Glutamatergic neuron (in vitro differentiated cells): ENCODE measurements around the gene GRM4. TPM values are rescaled to one million over a fixed set of nuclear protein-coding genes. Genes with fewer than 3 reads are reported as not detected.

Experiments used
- DNase-seq: peaks from one replicate; pipeline ENCODE4 v3.0.0; 2022
- H3K27ac Mint-ChIP-seq: one replicate; pipeline ENCODE4 v1.8.0; 2020; ENCODE audit warnings: mild to moderate bottlenecking, mixed read lengths, inconsistent platforms; ENCODE audit not compliant: unreplicated experiment
- H3K27me3 Mint-ChIP-seq: one replicate; pipeline ENCODE4 v1.8.0; 2020; ENCODE audit warnings: mild to moderate bottlenecking, moderate library complexity, mixed read lengths, inconsistent platforms; ENCODE audit not compliant: unreplicated experiment
- H3K36me3 Mint-ChIP-seq: one replicate; pipeline ENCODE4 v1.8.0; 2020; ENCODE audit warnings: mild to moderate bottlenecking, mixed read lengths, inconsistent platforms; ENCODE audit not compliant: unreplicated experiment
- H3K4me1 Mint-ChIP-seq: one replicate; pipeline ENCODE4 v1.8.0; 2020; ENCODE audit warnings: mild to moderate bottlenecking, low read depth, mixed read lengths, inconsistent platforms; ENCODE audit not compliant: unreplicated experiment
- H3K4me3 Mint-ChIP-seq: one replicate; pipeline ENCODE4 v1.8.0; 2020; ENCODE audit warnings: mild to moderate bottlenecking, mixed read lengths, inconsistent platforms; ENCODE audit not compliant: unreplicated experiment
- H3K9me3 Mint-ChIP-seq: one replicate; pipeline ENCODE4 v1.8.0; 2020; ENCODE audit warnings: mild to moderate bottlenecking, moderate library complexity, mixed read lengths, inconsistent platforms; ENCODE audit not compliant: unreplicated experiment
- CTCF ChIP-seq: fragments of 200-600 bp; sonication (generic); IDR thresholded peaks from one replicate; pipeline ENCODE4 v1.5.0; 2021; ENCODE audit not compliant: partially characterized antibody, unreplicated experiment
- total RNA-seq: library from RNA; stranded (reverse); fragmentation: NEBNext Ultra II Directional; extraction: Animal tissue kit (Norgen Biotek cat#: 25700); gene quantifications from one replicate; pipeline ENCODE4 v1.2.1, GENCODE V29; 2021; ENCODE audit not compliant: unreplicated experiment

GRM4 gene
- total RNA-seq, 1 donor from 2014 or later: 119 TPM

DNA sequence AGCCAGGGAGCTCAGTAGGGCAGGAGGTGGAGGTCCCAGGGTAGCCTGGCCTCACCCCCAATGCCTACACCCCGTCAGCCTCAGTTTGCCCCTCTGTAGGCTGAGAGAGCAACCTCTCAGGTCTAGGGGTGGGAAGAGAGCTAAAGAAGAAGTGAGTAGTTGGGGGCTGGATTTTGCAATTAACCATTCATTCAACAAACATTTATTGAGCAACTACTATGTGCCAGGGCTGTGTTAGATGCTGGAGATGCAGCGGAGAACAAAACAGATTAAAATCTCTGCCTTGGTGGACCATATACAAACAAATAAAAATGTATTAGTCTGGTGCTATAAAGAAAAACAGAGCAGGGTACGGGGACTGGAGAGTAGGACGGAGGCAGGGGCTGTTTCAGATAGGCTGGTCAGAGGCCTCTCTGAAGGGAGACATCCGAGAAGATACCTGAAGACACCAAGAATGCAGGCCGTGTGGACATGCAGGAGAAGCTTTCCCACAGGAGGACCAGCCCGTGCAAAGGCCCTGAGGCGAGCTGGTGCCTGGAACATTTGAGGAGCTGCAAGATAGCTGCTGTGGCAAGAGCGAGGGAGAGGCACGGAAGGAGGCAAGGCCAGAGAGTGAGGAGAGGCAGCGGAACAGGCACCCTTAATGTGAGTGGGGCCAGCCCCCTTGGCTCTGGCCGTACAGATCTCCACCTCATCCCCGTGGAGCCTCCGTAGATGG is 60.3 kb downstream of the GRM4 start:
- Mint-ChIP-seq H3K4me3 (peak overlapping the region; percentile 32), H3K27me3 (peaks cover 9% of the 10 kb centered on the region), H3K27ac (no peak overlapping the region), H3K36me3 (no peaks in the 10 kb centered on the region), H3K9me3 (peaks cover 15% of the 10 kb centered on the region), H3K4me1 (peaks cover 33% of the 10 kb centered on the region)
- TF ChIP-seq CTCF: no peak
- DNase-seq: no peak

DNA sequence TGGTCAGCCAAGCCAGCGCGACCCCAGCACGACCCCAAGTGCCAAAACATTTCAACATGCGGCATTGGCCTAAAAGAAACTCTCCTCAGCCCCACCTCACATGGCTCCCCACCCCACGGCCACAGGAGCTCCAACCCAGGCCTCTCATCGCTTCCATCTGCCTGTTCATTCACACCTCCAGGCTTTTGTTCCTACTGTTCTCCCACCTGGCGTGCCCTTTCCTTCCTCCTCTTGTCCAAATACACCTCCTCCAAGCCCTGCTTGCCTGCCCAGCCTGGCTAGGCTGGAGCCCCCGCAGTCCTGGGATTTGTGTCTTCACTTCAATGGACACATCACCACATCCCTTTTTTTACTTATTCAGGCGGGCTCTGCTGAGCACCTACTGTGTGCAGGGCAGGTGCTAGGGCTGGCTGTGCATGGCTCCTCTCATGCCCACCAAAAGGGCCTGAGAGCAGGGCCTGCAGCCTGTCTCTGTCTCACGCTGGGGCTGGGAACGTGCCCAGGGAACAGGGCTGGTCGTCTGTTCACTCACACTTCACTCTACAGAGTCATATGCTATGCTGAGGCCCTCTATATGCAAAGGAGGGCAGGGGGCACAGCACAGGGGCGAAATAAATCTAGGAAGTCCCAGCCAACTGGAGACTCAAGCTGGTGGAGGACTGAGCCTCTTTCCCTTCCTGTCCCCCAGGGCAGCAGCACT is 61.1 kb downstream of the GRM4 start:
- TF ChIP-seq CTCF: no peak
- no peak for DNase-seq
- Mint-ChIP-seq H3K36me3 (no peaks in the 10 kb centered on the region), H3K27ac (peak overlapping the region; percentile 68), H3K9me3 (peaks cover 20% of the 10 kb centered on the region), H3K4me1 (peaks cover 38% of the 10 kb centered on the region), H3K4me3 (no peak overlapping the region), H3K27me3 (peaks cover 9% of the 10 kb centered on the region)

GRCh38 chr6:34082864-34083626 is 62.8 kb downstream of the GRM4 start:
- TF ChIP-seq CTCF: no peak
- no peaks in the 10 kb centered on the region for H3K36me3 Mint-ChIP-seq
- H3K27ac Mint-ChIP-seq: peak overlapping the region; percentile 77
- H3K4me3 Mint-ChIP-seq: peak overlapping the region; percentile 15
- peaks cover 23% of the 10 kb centered on the region for H3K9me3 Mint-ChIP-seq
- DNase-seq: no peak
- peaks cover 53% of the 10 kb centered on the region for H3K4me1 Mint-ChIP-seq
- H3K27me3 Mint-ChIP-seq: peaks cover 11% of the 10 kb centered on the region

- no peak for TF ChIP-seq CTCF
- Mint-ChIP-seq H3K4me1 (peaks cover 56% of the 10 kb centered on the region), H3K27ac (no peak overlapping the region), H3K36me3 (no peaks in the 10 kb centered on the region), H3K9me3 (peaks cover 21% of the 10 kb centered on the region), H3K27me3 (peaks cover 12% of the 10 kb centered on the region), H3K4me3 (no peak overlapping the region)
- DNase-seq: no peak
Measured at GRCh38 chr6:34082348-34082747, 63.5 kb downstream of the GRM4 start.
